Endothelial cell of umbilical vein (primary cell): ENCODE measurements around the gene PPHLN1.

ENCODE experiments used
- CTCF ChIP-seq, 2 donors: IDR thresholded peaks; 1 replicate in 1 of 2; 2 replicates in 1 of 2; pipeline ENCODE4 v1.5.1; 2011; ENCODE audit warnings: low read length in 2 of 2, mild to moderate bottlenecking in 2 of 2, moderate library complexity in 2 of 2, control low read depth in 1 of 2, inconsistent platforms in 1 of 2, low read depth in 1 of 2; ENCODE audit not compliant: insufficient read depth in 1 of 2; ENCODE audit errors: extremely low read depth in 1 of 2
- EZH2 ChIP-seq: IDR thresholded peaks from 2 replicates; pipeline ENCODE4 v1.6.1; 2012; ENCODE audit warnings: borderline replicate concordance, low read depth, mild to moderate bottlenecking, moderate library complexity, low read length, inconsistent platforms; ENCODE audit not compliant: severe bottlenecking
- POLR2A ChIP-seq: IDR thresholded peaks from 2 replicates; pipeline ENCODE4 v1.6.1; 2012; ENCODE audit warnings: low read depth, mild to moderate bottlenecking, control low read depth, low read length

- TF ChIP-seq CTCF (IDR thresholded peaks at IDR 0.05; ENCODE audit: extremely low read depth in 1 of 2, insufficient read depth in 1 of 2, low read depth in 1 of 2, low read length in 2 of 2) = no peak
- TF ChIP-seq POLR2A = no peak
- no peak for TF ChIP-seq EZH2
Measured at GRCh38 chr12:42278128-42278510, 47.8 kb upstream of the PPHLN1 start.
